Mucosa of descending colon (tissue), 3 donors: ENCODE measurements around the gene SPOCD1. TPM values are rescaled to one million over a fixed set of nuclear protein-coding genes. Genes with fewer than 3 reads are reported as not detected.

Experiments
- ATAC-seq: fragments of 200-7000 bp; cut with Tn5 transposase; one replicate; pipeline ENCODE4 v1.9.1; 2020; ENCODE audit warnings: mild to moderate bottlenecking, moderate library complexity
- DNase-seq, 3 donors: peaks; one replicate each; pipeline ENCODE4 v3.0.0-alpha.2; 2020
- H3K36me3 ChIP-seq: fragments of 200-600 bp; one replicate; pipeline ENCODE4 v1.8.0; 2021; ENCODE audit warnings: low read depth, mild to moderate bottlenecking
- H3K4me1 ChIP-seq: fragments of 200-600 bp; one replicate; pipeline ENCODE4 v1.8.0; 2021; ENCODE audit warnings: low read depth, mild to moderate bottlenecking
- H3K4me3 ChIP-seq: fragments of 200-600 bp; one replicate; pipeline ENCODE4 v1.8.0; 2021; ENCODE audit warnings: mild to moderate bottlenecking
- H3K9me3 ChIP-seq: fragments of 200-600 bp; one replicate; pipeline ENCODE4 v1.8.0; 2021; ENCODE audit warnings: mild to moderate bottlenecking
- CTCF ChIP-seq: fragments of 200-600 bp; IDR thresholded peaks from one replicate; pipeline ENCODE4 v1.8.0; 2022; ENCODE audit warnings: antibody characterized with exemption, mild to moderate bottlenecking
- intact Hi-C, 2 donors: fragments of 100-400 bp; cut with DNase I in 1 of 2; cut with micrococcal nuclease in 1 of 2; formaldehyde crosslinking; loops; one replicate each; pipeline versions ENCODE4 v1.11.0 to v1.11.1; 2022; cut with DNase I, micrococcal nuclease
- total RNA-seq, 3 donors: library from RNA; stranded (reverse); fragmentation: NEBNext Ultra II Directional in 2 of 3; extraction: Animal tissue kit (Norgen Biotek cat#: 25700) in 2 of 3; gene quantifications; one replicate each; pipeline versions ENCODE4 v1.2.1 to v1.2.4, GENCODE V29; 2021 to 2023
- donor health status: DM: no; HTN: no; CAD: no; lungs with moderate emphysema.
- donor health status: DM: no; HTN: no; CAD: no.
- donor health status: DM: no; HTN: yes; CAD: no.

The SPOCD1 gene
- total RNA-seq, 3 donors from 2014 or later, result 0.99 TPM; not detected in 2

DNA sequence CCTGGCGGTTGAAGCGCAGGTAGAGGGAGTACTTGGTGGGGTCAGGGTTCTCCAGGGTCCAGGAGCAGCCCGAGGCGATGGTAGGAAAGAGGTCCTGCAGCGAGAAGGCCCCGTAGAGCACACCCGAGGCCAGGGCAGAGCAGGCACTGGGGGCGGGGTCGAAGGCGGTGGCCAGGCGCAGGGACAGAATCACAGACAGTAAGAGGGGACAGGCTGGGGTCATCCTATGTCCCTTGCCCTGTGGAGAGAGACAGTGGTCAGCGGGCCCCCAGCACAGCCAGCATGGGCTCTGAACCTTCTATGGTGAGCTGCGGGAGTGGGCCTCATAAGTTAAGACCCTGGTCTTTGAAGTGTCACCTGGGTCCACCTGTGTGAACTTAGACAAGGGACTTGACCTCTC lies 59.2 kb downstream of the SPOCD1 start:
- intact Hi-C loops, result no loop called here
- no peak for ATAC-seq

DNA sequence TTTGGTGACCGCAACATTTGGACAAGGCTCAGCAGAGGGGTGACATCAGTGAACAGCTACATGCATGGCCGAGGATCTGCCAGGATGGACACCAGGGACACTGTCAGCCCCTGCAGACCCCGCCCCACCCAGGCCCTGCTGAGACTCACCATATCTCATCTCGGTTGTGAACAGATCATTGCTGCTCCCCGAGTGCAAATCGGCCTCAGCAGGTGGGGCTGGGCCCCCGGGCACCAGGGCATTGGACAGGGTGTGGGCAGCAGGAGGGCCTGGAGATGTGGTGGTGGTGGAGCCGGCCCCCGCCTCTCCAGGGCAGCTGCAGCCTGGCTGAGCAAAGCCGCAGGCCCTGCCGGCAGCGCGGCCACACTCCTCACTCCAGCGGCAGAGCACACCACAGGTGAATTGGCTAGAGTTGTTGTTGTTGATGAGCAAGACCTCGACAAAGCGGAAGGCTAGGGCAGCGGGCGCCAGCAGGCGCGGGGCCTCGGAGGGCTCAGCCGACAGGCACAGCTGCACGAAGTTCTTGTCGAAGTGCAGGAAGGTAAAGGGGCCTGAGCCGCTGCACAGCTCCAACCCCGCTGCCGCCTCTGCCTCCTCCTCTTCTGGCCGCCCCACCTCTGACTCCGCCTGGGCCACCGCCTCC lies 59.9 kb downstream of the SPOCD1 start:
- Histone ChIP-seq H3K9me3 (no peaks in the 10 kb centered on the region), H3K4me3 (no peak overlapping the region), H3K4me1 (peaks cover 16% of the 10 kb centered on the region), H3K36me3 (no peaks in the 10 kb centered on the region)
- no peak for DNase-seq
- TF ChIP-seq CTCF, result no peak
- ATAC-seq, result no peak
- intact Hi-C loops, result no loop called here

More for the DNA sequence above, 59.2 kb downstream of the SPOCD1 start:
- DNase-seq, result no peak
- Histone ChIP-seq H3K4me3 (no peak overlapping the region), H3K4me1 (peaks cover 21% of the 10 kb centered on the region), H3K36me3 (no peaks in the 10 kb centered on the region), H3K9me3 (no peaks in the 10 kb centered on the region)
- TF ChIP-seq CTCF, result no peak

DNA sequence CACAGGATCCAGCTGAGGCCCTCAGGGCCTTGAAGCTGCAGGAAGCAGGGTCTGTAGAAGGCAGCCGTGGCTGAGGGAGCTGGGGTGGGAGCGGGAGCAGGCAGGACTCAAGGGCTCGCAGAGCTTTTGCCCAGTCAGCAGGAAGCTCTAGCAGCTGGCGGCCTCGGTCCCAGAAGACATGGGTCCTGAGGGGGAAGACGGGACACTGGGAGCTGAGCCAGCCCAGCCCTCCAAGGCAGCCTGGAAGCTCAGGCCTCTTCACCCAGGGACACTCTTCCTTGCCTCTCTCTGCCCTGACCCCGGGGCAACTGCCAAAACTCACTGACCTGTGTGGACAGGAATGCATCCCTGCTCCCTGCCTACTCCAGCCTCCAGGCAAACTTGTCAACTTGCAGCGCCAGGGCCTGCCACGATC lies 60.6 kb downstream of the SPOCD1 start:
- TF ChIP-seq CTCF, result no peak
- Histone ChIP-seq H3K4me1 (peaks cover 13% of the 10 kb centered on the region), H3K36me3 (no peaks in the 10 kb centered on the region), H3K4me3 (no peak overlapping the region), H3K9me3 (no peaks in the 10 kb centered on the region)
- no peak for DNase-seq
- intact Hi-C loops, result no loop called here
- ATAC-seq, result no peak

DNA sequence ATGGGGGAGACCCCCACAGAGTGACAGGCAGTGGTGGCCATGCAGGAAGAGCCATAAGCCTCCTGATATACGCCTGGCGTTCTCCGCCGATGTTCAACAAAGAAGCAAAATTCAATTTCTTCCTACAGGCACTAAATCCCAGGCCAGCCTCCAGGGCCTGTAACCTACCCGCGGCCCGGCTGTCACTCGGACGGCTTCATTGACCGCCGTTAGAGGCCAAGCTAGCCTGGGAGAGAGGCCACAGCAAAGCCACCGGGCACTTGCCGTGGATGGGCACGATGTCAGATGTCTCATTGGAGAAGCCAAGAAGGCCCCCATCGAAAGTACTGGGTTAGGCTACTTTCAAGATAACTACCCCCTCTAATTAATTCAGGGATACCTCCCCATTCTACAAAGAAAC lies 61.4 kb downstream of the SPOCD1 start:
- Histone ChIP-seq H3K36me3 (no peaks in the 10 kb centered on the region), H3K4me3 (no peak overlapping the region), H3K9me3 (no peaks in the 10 kb centered on the region), H3K4me1 (peaks cover 13% of the 10 kb centered on the region)
- ATAC-seq (no peak), DNase-seq (no peak)
- TF ChIP-seq CTCF, result no peak
- intact Hi-C loops, result no loop called here

GRCh38 chr1:31753707-31754349 lies 62.0 kb downstream of the SPOCD1 start:
- H3K9me3 ChIP-seq, result no peaks in the 10 kb centered on the region
- DNase-seq, result peak in 2 of 3 donors; percentile 72 to 90

More at GRCh38 chr1:31753707-31754349, 62.0 kb downstream of the SPOCD1 start:
- no peak overlapping the region for H3K4me3 ChIP-seq
- no peak for TF ChIP-seq CTCF
- H3K36me3 ChIP-seq, result no peaks in the 10 kb centered on the region
- ATAC-seq, result peak; percentile 90
- peaks cover 13% of the 10 kb centered on the region for H3K4me1 ChIP-seq
- intact Hi-C loops, result no loop called here
